Ovary (tissue), 3 donors: ENCODE measurements around the gene IL17B.

Experiments
- CTCF ChIP-seq, 3 donors: fragments of 450-650 bp in 2 of 3; fragments of 200-600 bp in 1 of 3; IDR thresholded peaks; one replicate each; pipeline versions ENCODE4 v1.5.1 to v1.8.0; 2016 to 2022; ENCODE audit warnings: antibody characterized with exemption in 3 of 3, mild to moderate bottlenecking in 1 of 3
- EP300 ChIP-seq: sonication (generic); formaldehyde crosslinking; IDR thresholded peaks from one replicate; pipeline ENCODE4 v1.6.1; 2017; ENCODE audit warnings: antibody characterized with exemption
- donor health status: DM: no; HTN: no; CAD: no.

- TF ChIP-seq CTCF (IDR thresholded peaks at IDR 0.05) (no peak), EP300 (no peak)
Measured at GRCh38 chr5:149421372-149421685, 42.2 kb upstream of the IL17B start.
